Thyroid gland (tissue), 4 donors: Measurements from ENCODE around the gene YWHAG. TPM values are rescaled to one million over a fixed set of nuclear protein-coding genes. Genes with fewer than 3 reads are reported as not detected.
A peak's percentile ranks its signal among the peaks of the same experiment; 100 is the strongest.

Source experiments
- DNase-seq, 2 donors: peaks; one replicate each; pipeline ENCODE4 v3.0.0-alpha.2; 2019
- H3K27ac ChIP-seq, 3 donors: fragments of 200-600 bp; sonication (generic); 1 replicate in 2 of 3; 2 replicates in 1 of 3; pipeline ENCODE4 v1.5.1; 2016 to 2019; ENCODE audit warnings: mild to moderate bottlenecking in 1 of 3, moderate library complexity in 1 of 3
- H3K27me3 ChIP-seq: fragments of 200-600 bp; sonication (generic); one replicate; pipeline ENCODE4 v1.5.1; 2019
- H3K36me3 ChIP-seq, 2 donors: fragments of 200-600 bp; sonication (generic); one replicate each; pipeline ENCODE4 v1.5.1; 2016 to 2019
- H3K4me1 ChIP-seq, 2 donors: fragments of 200-600 bp; sonication (generic); one replicate each; pipeline ENCODE4 v1.5.1; 2017 to 2019
- H3K4me3 ChIP-seq, 3 donors: fragments of 200-600 bp; sonication (generic); replicated peaks in 1 of 3; 1 replicate in 2 of 3; 2 replicates in 1 of 3; pipeline ENCODE4 v1.5.1; 2016; ENCODE audit warnings: mild to moderate bottlenecking in 1 of 3
- H3K9me3 ChIP-seq: fragments of 200-600 bp; sonication (generic); one replicate; pipeline ENCODE4 v1.5.1; 2017
- CTCF ChIP-seq, 6 experiments: fragments of 200-600 bp in 3 of 6; fragments of 450-650 bp in 3 of 6; sonication (generic) in 3 of 6; IDR thresholded peaks; one replicate each; pipeline ENCODE4 v1.5.1; 2016 to 2019; ENCODE audit warnings: antibody characterized with exemption in 6 of 6, mild to moderate bottlenecking in 2 of 6, inconsistent platforms in 1 of 6, moderate library complexity in 1 of 6
- POLR2A ChIP-seq, 2 donors: fragments of 450-650 bp; IDR thresholded peaks; one replicate each; pipeline ENCODE4 v1.6.1; 2017; ENCODE audit warnings: antibody characterized with exemption in 2 of 2, mild to moderate bottlenecking in 2 of 2, moderate library complexity in 1 of 2
- WGBS, 2 donors: methylation state at CpG; one replicate each; pipeline ENCODE4 v1.1.5; 2017; 5-methylcytosine and 5-hydroxymethylcytosine counted together
- intact Hi-C: fragments of 100-400 bp; cut with DNase I; formaldehyde crosslinking; loops from one replicate; pipeline ENCODE4 v1.15.1; 2023
- total RNA-seq, 4 donors: library from RNA; depleted of rRNA; stranded (reverse); fragments of >200 nt; gene quantifications; one replicate each; pipeline ENCODE4 v1.2.3, GENCODE V29; 2016

YWHAG gene
- total RNA-seq, 4 donors from 2014 or later, result 37.4 to 43.4 (median 41.4) TPM

GRCh38 chr7:76349313-76349885 is 9.4 kb downstream of the YWHAG start:
- DNase-seq, result no peak
- intact Hi-C loops, result no loop called here
- no peak overlapping the region for H3K4me3 ChIP-seq
- H3K27ac ChIP-seq, result no peak overlapping the region
- no peak for TF ChIP-seq POLR2A (IDR thresholded peaks at IDR 0.05)
- no peak for TF ChIP-seq CTCF (IDR thresholded peaks at IDR 0.05)
- peaks cover 23 to 27% of the 10 kb centered on the region in 2 donors for H3K36me3 ChIP-seq
- no peaks in the 10 kb centered on the region for H3K9me3 ChIP-seq
- WGBS, 2 donors, result 90 to 94% methylated on average over 8 of the region's 8 CpGs
- peaks cover under 1 to 11% of the 10 kb centered on the region in 2 donors for H3K4me1 ChIP-seq
- no peaks in the 10 kb centered on the region for H3K27me3 ChIP-seq

- Histone ChIP-seq H3K9me3 (no peaks in the 10 kb centered on the region), H3K36me3 (peaks cover 29 to 40% of the 10 kb centered on the region in 2 donors), H3K4me1 (peaks cover 0 to 8% of the 10 kb centered on the region in 2 donors), H3K27me3 (no peaks in the 10 kb centered on the region), H3K27ac (peak overlapping the region in 1 of 3 donors; percentile 31), H3K4me3 (no peak overlapping the region)
- no peak for DNase-seq
- no peak for TF ChIP-seq CTCF (IDR thresholded peaks at IDR 0.05)
- no peak for TF ChIP-seq POLR2A (IDR thresholded peaks at IDR 0.05)
- intact Hi-C loops, result no loop called here
- 75% methylated on average over 5 of the region's 5 CpGs for WGBS, 2 donors
These were observed 11.1 kb downstream of the YWHAG start for GRCh38 chr7:76347710-76348109.

GRCh38 chr7:76346778-76347177 is 12.0 kb downstream of the YWHAG start:
- peaks cover 29 to 40% of the 10 kb centered on the region in 2 donors for H3K36me3 ChIP-seq
- no peaks in the 10 kb centered on the region for H3K27me3 ChIP-seq
- peak overlapping the region in 1 of 3 donors; percentile 31 for H3K27ac ChIP-seq
- no peak overlapping the region for H3K4me3 ChIP-seq
- H3K9me3 ChIP-seq, result no peaks in the 10 kb centered on the region
- H3K4me1 ChIP-seq, result peaks cover 6% of the 10 kb centered on the region in 2 donors
- DNase-seq, result no peak
- intact Hi-C loops, result no loop called here
- WGBS, 2 donors, result 80 to 83% methylated on average over 8 of the region's 8 CpGs
- no peak for TF ChIP-seq POLR2A (IDR thresholded peaks at IDR 0.05)
- no peak for TF ChIP-seq CTCF (IDR thresholded peaks at IDR 0.05)

- Histone ChIP-seq H3K9me3 (no peaks in the 10 kb centered on the region), H3K27me3 (no peaks in the 10 kb centered on the region), H3K4me1 (peaks cover 11 to 12% of the 10 kb centered on the region in 2 donors), H3K4me3 (no peak overlapping the region), H3K27ac (peak overlapping the region in 1 of 3 donors; percentile 31), H3K36me3 (peaks cover 29 to 40% of the 10 kb centered on the region in 2 donors)
- no peak for DNase-seq
- TF ChIP-seq POLR2A (IDR thresholded peaks at IDR 0.05) (no peak), CTCF (IDR thresholded peaks at IDR 0.05) (no peak)
- WGBS, 2 donors, result 93 to 94% methylated on average over 6 of the region's 6 CpGs
- intact Hi-C loops, result no loop called here
These were observed 12.7 kb downstream of the YWHAG start for GRCh38 chr7:76346097-76346496.

DNA sequence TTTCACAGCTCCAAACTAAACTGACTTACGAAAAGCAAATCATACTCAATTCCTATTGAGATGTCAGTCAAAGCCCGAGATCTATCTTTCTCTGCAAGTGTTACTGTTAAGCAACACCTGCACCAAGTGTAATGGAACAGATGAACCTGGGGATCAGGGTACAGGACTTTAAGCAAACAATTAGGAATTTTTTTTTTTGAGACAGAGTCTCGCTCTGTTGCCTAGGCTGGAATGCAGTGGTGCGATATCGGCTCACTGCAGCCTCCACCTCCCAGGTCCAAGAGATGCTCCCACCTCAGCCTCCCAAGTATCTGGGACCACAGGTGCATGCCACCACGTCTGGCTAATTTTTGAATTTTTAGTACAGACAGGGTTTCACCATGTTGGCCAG is 14.9 kb downstream of the YWHAG start:
- H3K27me3 ChIP-seq, result no peaks in the 10 kb centered on the region
- 97 to 98% methylated on average over 6 of the region's 6 CpGs for WGBS, 2 donors
- no peak for DNase-seq
- H3K9me3 ChIP-seq, result no peaks in the 10 kb centered on the region
- peaks cover 28 to 29% of the 10 kb centered on the region in 2 donors for H3K36me3 ChIP-seq
- H3K4me1 ChIP-seq, result peaks cover 32 to 33% of the 10 kb centered on the region in 2 donors
- H3K27ac ChIP-seq, result no peak overlapping the region
- no peak overlapping the region for H3K4me3 ChIP-seq
- TF ChIP-seq CTCF (IDR thresholded peaks at IDR 0.05), result no peak
- no peak for TF ChIP-seq POLR2A (IDR thresholded peaks at IDR 0.05)
- intact Hi-C loops, result no loop called here
